GM13977 (cell line): ENCODE data around the gene ACTL7B.

Source experiments
- DNase-seq: peaks from one replicate; pipeline ENCODE4 v3.0.0; 2012; ENCODE audit warnings: low spot score
- in situ Hi-C: fragments of 300-500 bp; cut with MboI; formaldehyde crosslinking; loops from one replicate; pipeline ENCODE4 v1.12.0; 2022; ENCODE audit warnings: low sequenced_read_pairs, low pct_unique_long_range_greater_than_20kb, mixed read lengths, inconsistent platforms; ENCODE audit not compliant: unreplicated experiment
- TF ChIP-seq, protein P1 (sequence below): IDR thresholded peaks from 2 replicates; pipeline ENCODE4 v1.5.1; 2012; ENCODE audit warnings: mild to moderate bottlenecking, control low read depth; ENCODE audit not compliant: insufficient read depth; ENCODE audit errors: extremely low read depth, missing control alignments

The ACTL7B gene

DNA sequence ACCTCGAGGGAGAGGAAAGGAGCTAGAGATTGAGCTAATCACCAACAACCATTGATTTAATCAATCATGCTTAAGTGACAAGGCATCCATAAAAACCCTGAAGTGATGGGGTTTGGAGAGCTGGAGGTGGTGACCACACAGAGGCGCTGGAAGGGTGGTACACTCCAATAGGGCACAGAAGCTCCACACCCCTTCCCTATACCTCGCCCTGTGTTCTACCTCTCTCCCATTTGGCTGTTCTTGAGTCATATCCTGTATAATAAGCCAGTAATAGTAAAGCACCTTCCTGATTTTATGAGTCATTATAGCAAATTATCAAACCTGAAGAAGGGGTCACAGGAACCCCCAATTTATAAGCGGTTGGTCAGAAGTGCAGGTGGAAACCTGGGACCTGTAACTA, 18.3 kb downstream of the ACTL7B start:
- DNase-seq = no peak
- TF ChIP-seq, protein P1, sequence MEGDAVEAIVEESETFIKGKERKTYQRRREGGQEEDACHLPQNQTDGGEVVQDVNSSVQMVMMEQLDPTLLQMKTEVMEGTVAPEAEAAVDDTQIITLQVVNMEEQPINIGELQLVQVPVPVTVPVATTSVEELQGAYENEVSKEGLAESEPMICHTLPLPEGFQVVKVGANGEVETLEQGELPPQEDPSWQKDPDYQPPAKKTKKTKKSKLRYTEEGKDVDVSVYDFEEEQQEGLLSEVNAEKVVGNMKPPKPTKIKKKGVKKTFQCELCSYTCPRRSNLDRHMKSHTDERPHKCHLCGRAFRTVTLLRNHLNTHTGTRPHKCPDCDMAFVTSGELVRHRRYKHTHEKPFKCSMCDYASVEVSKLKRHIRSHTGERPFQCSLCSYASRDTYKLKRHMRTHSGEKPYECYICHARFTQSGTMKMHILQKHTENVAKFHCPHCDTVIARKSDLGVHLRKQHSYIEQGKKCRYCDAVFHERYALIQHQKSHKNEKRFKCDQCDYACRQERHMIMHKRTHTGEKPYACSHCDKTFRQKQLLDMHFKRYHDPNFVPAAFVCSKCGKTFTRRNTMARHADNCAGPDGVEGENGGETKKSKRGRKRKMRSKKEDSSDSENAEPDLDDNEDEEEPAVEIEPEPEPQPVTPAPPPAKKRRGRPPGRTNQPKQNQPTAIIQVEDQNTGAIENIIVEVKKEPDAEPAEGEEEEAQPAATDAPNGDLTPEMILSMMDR = no peak
- in situ Hi-C loops = no loop called here

DNA sequence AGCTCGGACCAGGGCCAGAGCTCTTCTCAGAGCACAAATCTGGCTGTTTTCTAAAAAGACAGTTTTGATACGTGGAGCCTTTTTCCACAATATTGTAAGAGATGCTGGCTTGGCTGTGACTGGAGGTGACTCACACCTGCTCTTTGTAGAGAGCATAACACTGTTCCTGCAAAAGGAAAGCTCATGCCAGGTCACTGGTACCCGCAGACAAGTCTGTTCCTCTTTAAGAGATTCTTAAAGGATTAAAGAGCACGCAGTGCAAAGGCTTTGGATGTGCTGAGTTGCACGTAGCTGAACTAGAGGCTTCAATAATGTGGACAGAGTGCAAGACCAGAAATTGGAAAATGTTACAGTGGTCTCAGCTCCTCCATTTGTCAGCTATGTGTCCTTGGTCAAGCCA, 19.0 kb downstream of the ACTL7B start:
- TF ChIP-seq, protein P1 = no peak
- no peak for DNase-seq
- in situ Hi-C loops = no loop called here

DNA sequence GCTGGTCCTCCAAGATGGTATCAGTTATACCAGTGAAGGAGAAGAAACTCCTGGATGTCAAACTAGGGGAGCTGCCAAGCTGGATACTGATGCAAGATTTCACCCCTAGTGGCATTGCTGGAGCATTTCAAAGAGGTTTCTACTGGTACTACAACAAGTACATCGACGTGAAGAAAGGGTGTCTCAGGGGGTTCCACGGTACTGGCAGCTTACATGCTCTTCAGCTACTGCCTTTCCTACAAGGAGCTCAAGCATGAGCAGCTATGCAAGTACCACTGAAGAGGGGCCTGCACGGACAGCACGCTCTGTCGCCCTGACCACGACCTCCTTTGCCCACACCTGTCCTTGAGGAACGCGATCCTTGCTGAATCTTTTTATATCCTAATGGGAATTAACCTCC, 19.5 kb downstream of the ACTL7B start:
- in situ Hi-C loops = no loop called here
- TF ChIP-seq, protein P1 = no peak
- DNase-seq = no peak

DNA sequence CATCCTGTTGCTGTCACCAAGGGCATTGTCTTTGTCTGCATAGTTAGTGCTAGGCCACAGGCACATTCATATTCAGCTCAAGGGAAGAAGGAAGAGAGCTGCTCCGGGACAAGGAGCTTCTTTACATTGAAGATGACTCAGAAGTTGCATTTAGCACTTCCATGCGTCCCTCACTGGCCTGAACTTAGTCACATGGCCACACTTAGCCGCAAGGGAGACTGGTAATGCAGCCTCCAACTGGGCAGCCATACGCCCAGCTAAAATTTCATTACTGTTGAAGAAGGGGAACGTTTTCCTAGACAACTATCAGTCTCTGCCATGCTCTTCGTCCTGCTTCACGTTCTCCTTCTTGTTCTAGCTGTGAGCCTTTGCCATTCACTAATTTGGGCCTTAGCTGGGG, 20.0 kb downstream of the ACTL7B start:
- in situ Hi-C loops = no loop called here

DNA sequence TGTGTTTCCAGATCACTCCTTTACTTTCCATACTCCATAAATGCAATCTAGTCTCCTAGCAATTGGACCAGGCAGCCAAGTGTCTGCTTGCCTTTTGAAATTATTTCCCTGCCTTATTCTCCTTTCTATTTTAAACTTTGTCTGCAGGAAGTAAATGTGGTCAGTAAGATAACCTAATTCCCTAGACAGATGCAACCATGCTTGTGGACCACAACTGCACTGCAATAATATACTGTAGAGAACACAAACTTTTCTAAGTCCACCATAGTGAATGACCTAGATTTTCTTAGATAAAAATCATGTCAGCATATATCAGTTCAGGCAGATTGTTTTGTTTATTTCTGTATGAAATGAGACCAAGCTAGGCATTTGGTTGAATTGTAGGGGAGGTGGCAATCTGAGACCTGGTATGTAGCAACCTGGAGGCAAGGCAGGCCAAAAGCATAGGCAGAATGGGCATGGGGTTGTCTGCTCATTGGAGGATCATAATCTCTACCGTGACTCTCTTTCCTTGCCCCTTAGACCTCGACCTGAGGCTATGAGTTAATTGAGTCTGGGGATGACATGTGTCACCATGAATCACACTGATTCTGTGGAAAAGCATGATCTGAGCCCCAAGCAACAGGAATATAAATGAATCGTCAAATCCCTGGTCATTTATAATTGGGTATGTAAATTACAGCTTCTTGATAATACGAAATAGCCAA, 20.7 kb downstream of the ACTL7B start:
- TF ChIP-seq, protein P1 = no peak
- in situ Hi-C loops = no loop called here
- DNase-seq = no peak

More for the DNA sequence above, 20.0 kb downstream of the ACTL7B start:
- DNase-seq = no peak
- TF ChIP-seq, protein P1 = no peak

DNA sequence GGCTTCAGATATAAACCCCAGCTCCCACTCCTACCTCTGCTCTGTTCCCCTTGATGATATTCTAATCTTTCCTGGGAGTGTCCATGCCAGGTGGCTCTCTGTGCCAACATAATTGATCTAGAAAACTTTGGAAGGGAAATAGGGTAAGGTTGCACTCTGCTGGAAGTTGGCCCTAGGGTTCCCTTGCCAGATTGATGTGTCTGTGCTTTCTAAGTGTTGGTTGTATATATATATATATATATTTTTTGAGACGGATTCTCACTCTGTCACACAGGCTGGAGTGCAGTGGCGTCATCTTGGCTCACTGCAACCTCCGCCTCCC, 23.6 kb downstream of the ACTL7B start:
- no peak for DNase-seq
- in situ Hi-C loops = no loop called here

More for the DNA sequence above, 23.6 kb downstream of the ACTL7B start:
- TF ChIP-seq, protein P1 = no peak
